Kidney epithelial cell (primary cell): ENCODE data around the gene HOXB4. TPM values are rescaled to one million over a fixed set of nuclear protein-coding genes. Genes with fewer than 3 reads are reported as not detected.
A peak's percentile ranks its signal among the peaks of the same experiment; 100 is the strongest.

ENCODE experiments used
- DNase-seq: peaks from one replicate; pipeline ENCODE4 v3.0.0-alpha.2; 2010; ENCODE audit warnings: low read depth
- H3K27me3 ChIP-seq: 2 replicates; pipeline ENCODE4 v1.6.0; 2011; ENCODE audit warnings: low read length; ENCODE audit not compliant: control insufficient read depth, insufficient read depth
- H3K36me3 ChIP-seq: 2 replicates; pipeline ENCODE4 v1.5.1; 2011; ENCODE audit warnings: low read length; ENCODE audit not compliant: control insufficient read depth, insufficient read depth
- H3K4me3 ChIP-seq: 2 replicates; pipeline ENCODE4 v1.5.1; 2011; ENCODE audit warnings: low read depth, mild to moderate bottlenecking, control low read depth, low read length
- CTCF ChIP-seq: IDR thresholded peaks from 2 replicates; pipeline ENCODE4 v1.5.1; 2011; ENCODE audit warnings: mild to moderate bottlenecking, moderate library complexity, low read length, control low read depth, inconsistent platforms; ENCODE audit not compliant: insufficient read depth, poor library complexity, severe bottlenecking
- total RNA-seq: library from RNA; depleted of rRNA; stranded (reverse); fragments of >200 nt; gene quantifications from 2 replicates; pipeline ENCODE4 v1.2.3, GENCODE V29; 2015

The HOXB4 gene
- total RNA-seq, 1 donor from 2014 or later: 3.6 TPM

DNA sequence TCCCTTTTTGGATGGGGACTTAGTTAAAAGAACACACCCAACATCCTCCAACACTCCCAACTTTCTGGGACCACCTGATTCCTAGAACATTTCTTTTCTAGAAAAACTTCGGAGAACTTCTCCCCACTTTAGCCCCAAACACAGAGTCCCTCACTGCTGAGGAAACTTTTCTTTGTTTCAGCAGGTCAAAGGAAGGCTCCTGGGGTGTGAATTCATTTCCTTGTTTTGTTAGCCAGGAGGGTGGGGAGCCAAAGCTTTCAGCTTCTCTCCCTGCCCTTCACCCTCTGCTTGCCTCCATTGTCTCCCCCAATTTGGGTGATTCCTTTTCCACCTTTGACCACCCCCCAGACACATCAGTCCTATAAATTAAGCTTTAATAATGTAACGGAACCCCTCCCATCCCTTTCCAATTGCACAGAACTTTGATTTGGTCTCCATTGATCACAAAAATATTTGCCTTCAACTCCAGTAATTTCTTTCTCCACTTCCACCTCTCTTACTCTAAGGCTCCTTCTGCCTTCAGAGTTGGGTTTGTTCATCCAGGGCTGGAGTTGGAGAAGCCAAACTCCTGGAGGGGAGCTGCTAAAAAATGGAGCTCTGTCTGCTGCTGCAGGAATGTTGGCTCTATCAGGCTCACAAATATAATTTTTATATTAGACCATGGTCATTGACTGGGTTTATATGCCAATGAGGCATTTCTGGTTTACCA lies 10.3 kb downstream of the HOXB4 start:
- TF ChIP-seq CTCF: no peak
- DNase-seq: no peak
- no peak overlapping the region for H3K4me3 ChIP-seq
- H3K36me3 ChIP-seq: peaks cover 3% of the 10 kb centered on the region
- H3K27me3 ChIP-seq: no peaks in the 10 kb centered on the region

- Histone ChIP-seq H3K36me3 (peaks cover 3% of the 10 kb centered on the region), H3K27me3 (no peaks in the 10 kb centered on the region), H3K4me3 (no peak overlapping the region)
- no peak for TF ChIP-seq CTCF
- DNase-seq: no peak
These were observed 10.9 kb downstream of the HOXB4 start for GRCh38 chr17:48567209-48567608.

DNA sequence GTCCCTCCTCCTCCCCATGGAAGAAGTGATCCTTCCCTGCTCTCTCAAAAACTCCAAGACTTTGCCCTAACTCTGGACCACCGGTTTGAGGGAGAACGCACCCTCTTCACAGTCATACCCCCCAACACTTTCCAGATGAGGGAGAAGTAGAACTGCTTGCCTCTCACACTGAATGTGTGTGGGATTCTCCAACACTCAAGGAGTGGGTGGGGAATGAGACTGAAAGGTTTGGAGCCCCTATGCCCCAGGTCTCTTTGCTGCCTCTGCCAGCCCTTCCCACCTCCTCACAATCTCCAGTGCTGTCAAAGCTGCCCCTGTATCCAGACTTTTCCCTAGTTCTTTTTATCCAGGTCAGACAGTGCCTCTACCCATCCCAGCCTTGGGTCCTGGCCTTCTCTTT lies 11.4 kb downstream of the HOXB4 start:
- TF ChIP-seq CTCF: no peak
- peaks cover 3% of the 10 kb centered on the region for H3K36me3 ChIP-seq
- no peak for DNase-seq
- H3K4me3 ChIP-seq: no peak overlapping the region
- H3K27me3 ChIP-seq: no peaks in the 10 kb centered on the region

- H3K36me3 ChIP-seq: peaks cover 3% of the 10 kb centered on the region
- no peak for DNase-seq
- TF ChIP-seq CTCF: no peak
- H3K4me3 ChIP-seq: no peak overlapping the region
- H3K27me3 ChIP-seq: no peaks in the 10 kb centered on the region
These were observed 12.0 kb downstream of the HOXB4 start for GRCh38 chr17:48565925-48566710.

DNA sequence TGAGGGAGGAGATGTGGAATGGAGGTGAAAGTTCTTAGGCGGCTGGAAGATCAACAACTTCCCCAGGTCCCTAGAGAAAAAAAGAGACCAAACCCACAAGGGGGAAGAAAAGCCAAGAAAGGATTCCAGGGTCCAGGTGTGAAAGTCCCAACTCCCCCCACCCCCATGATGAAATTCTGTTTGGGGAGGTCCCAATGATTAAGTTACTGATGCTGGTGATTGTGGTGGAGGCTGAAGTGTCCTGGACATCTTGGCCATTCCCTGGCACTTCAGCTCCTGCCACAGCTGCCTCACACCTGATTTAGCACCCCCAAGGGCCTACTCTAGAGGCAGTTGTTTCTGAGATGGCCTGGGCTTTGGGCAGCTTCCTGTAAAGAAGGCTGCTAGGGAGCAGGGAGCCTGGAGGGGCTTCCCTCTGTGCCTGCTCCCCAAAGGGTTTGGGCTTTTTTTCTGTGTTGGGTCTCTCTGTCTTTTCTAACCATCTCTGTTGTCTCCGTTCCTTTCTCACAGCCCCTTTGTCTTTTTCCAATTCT lies 13.1 kb downstream of the HOXB4 start:
- Histone ChIP-seq H3K4me3 (peak overlapping the region; percentile 40), H3K27me3 (no peaks in the 10 kb centered on the region), H3K36me3 (peaks cover 3% of the 10 kb centered on the region)
- no peak for TF ChIP-seq CTCF
- no peak for DNase-seq
